Measurements from ENCODE around the gene RABL2A. TPM values are rescaled to one million over a fixed set of nuclear protein-coding genes. Genes with fewer than 3 reads are reported as not detected.
"Not testable (repeated sequence)": the region's sequence is repeated elsewhere in the genome, so short reads cannot be mapped to it uniquely, and the experiment has no call there.

RABL2A gene
- polyA plus RNA-seq, 1 experiment, result 13.8 TPM

- POLR2A ChIA-PET, result interaction anchor here (0.6 kb wide), 1 partner anchor 177 kb away, joined by 5 read pairs; no protein-coding TSS in a partner anchor
- H3K27me3 ChIP-seq (ENCODE audit: control insufficient read depth, insufficient read depth, low read length); H3K4me3 ChIP-seq (ENCODE audit: low read depth, low read length); DNase-seq (ENCODE audit: low read depth); H3K36me3 ChIP-seq (ENCODE audit: control insufficient read depth, insufficient read depth, low read length); CTCF ChIA-PET: not testable (repeated sequence)
Observed at GRCh38 chr2:113664761-113665533, 37.9 kb downstream of the RABL2A start.

GRCh38 chr2:113669013-113669412 is 41.9 kb downstream of the RABL2A start:
- H3K4me3 ChIP-seq (ENCODE audit: low read depth, low read length); H3K36me3 ChIP-seq (ENCODE audit: control insufficient read depth, insufficient read depth, low read length); CTCF ChIA-PET; H3K27me3 ChIP-seq (ENCODE audit: control insufficient read depth, insufficient read depth, low read length); DNase-seq (ENCODE audit: low read depth); POLR2A ChIA-PET: not testable (repeated sequence)

GRCh38 chr2:113672326-113672932 is 45.4 kb downstream of the RABL2A start:
- TF ChIP-seq CTCF (IDR thresholded peaks at IDR 0.05; ENCODE audit: insufficient read depth, low read depth, low read length), result no peak
- H3K4me3 ChIP-seq (ENCODE audit: low read depth, low read length), result no peak overlapping the region
- H3K36me3 ChIP-seq (ENCODE audit: control insufficient read depth, insufficient read depth, low read length), result no peaks in the 10 kb centered on the region
- ChIA-PET POLR2A (no interaction called here), CTCF (no interaction called here)
- DNase-seq (ENCODE audit: low read depth), result no peak
- no peaks in the 10 kb centered on the region; the same call in 1 of the 2 replicates for H3K27me3 ChIP-seq (ENCODE audit: control insufficient read depth, insufficient read depth, low read length)

GRCh38 chr2:113675875-113676274 is 48.8 kb downstream of the RABL2A start:
- TF ChIP-seq CTCF (IDR thresholded peaks at IDR 0.05; ENCODE audit: insufficient read depth, low read depth, low read length), result no peak
- DNase-seq (ENCODE audit: low read depth), result no peak
- ChIA-PET CTCF (no interaction called here), POLR2A (no interaction called here)
- Histone ChIP-seq H3K27me3 (ENCODE audit: control insufficient read depth, insufficient read depth, low read length) (no peaks in the 10 kb centered on the region; the same call in 1 of the 2 replicates), H3K36me3 (ENCODE audit: control insufficient read depth, insufficient read depth, low read length) (no peaks in the 10 kb centered on the region), H3K4me3 (ENCODE audit: low read depth, low read length) (no peak overlapping the region)

GRCh38 chr2:113676623-113677266 is 49.7 kb downstream of the RABL2A start:
- CTCF ChIA-PET, result interaction anchor here (0.9 to 1.0 kb wide), 2 partner anchors 10 to 12 kb away, joined by 3 to 4 read pairs; no protein-coding TSS in a partner anchor
- POLR2A ChIA-PET, result no interaction called here
- Histone ChIP-seq H3K36me3 (ENCODE audit: control insufficient read depth, insufficient read depth, low read length) (no peaks in the 10 kb centered on the region), H3K27me3 (ENCODE audit: control insufficient read depth, insufficient read depth, low read length) (no peaks in the 10 kb centered on the region; the same call in 1 of the 2 replicates), H3K4me3 (ENCODE audit: low read depth, low read length) (no peak overlapping the region)
- TF ChIP-seq CTCF (IDR thresholded peaks at IDR 0.05; ENCODE audit: insufficient read depth, low read depth, low read length), result no peak
- DNase-seq (ENCODE audit: low read depth), result no peak

- TF ChIP-seq CTCF (IDR thresholded peaks at IDR 0.05; ENCODE audit: insufficient read depth, low read depth, low read length), result no peak
- CTCF ChIA-PET, result interaction anchor here (0.6 to 1.0 kb wide), 3 partner anchors 9 to 13 kb away, joined by 3 to 4 read pairs (median 3); no protein-coding TSS in a partner anchor
- H3K27me3 ChIP-seq (ENCODE audit: control insufficient read depth, insufficient read depth, low read length), result no peaks in the 10 kb centered on the region
- H3K4me3 ChIP-seq (ENCODE audit: low read depth, low read length), result no peak overlapping the region
- no peak for DNase-seq (ENCODE audit: low read depth)
- POLR2A ChIA-PET, result no interaction called here
- H3K36me3 ChIP-seq (ENCODE audit: control insufficient read depth, insufficient read depth, low read length), result no peaks in the 10 kb centered on the region
Observed at GRCh38 chr2:113677330-113677729, 50.3 kb downstream of the RABL2A start.
